ENCODE data around the gene ENO1.
"Not testable (repeated sequence)": the region's sequence is repeated elsewhere in the genome, so short reads cannot be mapped to it uniquely, and the experiment has no call there.

The ENO1 gene

GRCh38 chr1:8896775-8897174 is 18.3 kb upstream of the ENO1 start:
- not testable (repeated sequence) for DNase-seq (ENCODE audit: low spot score)

GRCh38 chr1:8892026-8892425 is 13.5 kb upstream of the ENO1 start:
- DNase-seq (ENCODE audit: low spot score) = no peak

- DNase-seq (ENCODE audit: low spot score) = no peak
Observed at GRCh38 chr1:8891401-8891800, 12.9 kb upstream of the ENO1 start.

GRCh38 chr1:8889925-8890785 is 11.7 kb upstream of the ENO1 start:
- DNase-seq (ENCODE audit: low spot score) = no peak

- DNase-seq (ENCODE audit: low spot score) = no peak
Observed at GRCh38 chr1:8889103-8889846, 10.8 kb upstream of the ENO1 start.

GRCh38 chr1:8886589-8886988 is 8.1 kb upstream of the ENO1 start:
- DNase-seq (ENCODE audit: low spot score) = no peak

GRCh38 chr1:8886031-8886524 is 7.6 kb upstream of the ENO1 start:
- not testable (repeated sequence) for DNase-seq (ENCODE audit: low spot score)

- DNase-seq (ENCODE audit: low spot score) = not testable (repeated sequence)
Observed at GRCh38 chr1:8884105-8884504, 5.6 kb upstream of the ENO1 start.

- DNase-seq (ENCODE audit: low spot score) = no peak
Observed at GRCh38 chr1:8883491-8883890, 5.0 kb upstream of the ENO1 start.

GRCh38 chr1:8879922-8880676 is 1.6 kb upstream of the ENO1 start:
- no peak for DNase-seq (ENCODE audit: low spot score)

GRCh38 chr1:8879464-8879921 is 1.0 kb upstream of the ENO1 start:
- DNase-seq (ENCODE audit: low spot score) = no peak

GRCh38 chr1:8878698-8879463 is 395 bp upstream of the ENO1 start:
- DNase-seq (ENCODE audit: low spot score) = peak; percentile 100

GRCh38 chr1:8876087-8876486 is 2.4 kb downstream of the ENO1 start:
- no peak for DNase-seq (ENCODE audit: low spot score)

GRCh38 chr1:8875216-8875861 is 3.1 kb downstream of the ENO1 start:
- DNase-seq (ENCODE audit: low spot score) = no peak

- DNase-seq (ENCODE audit: low spot score) = no peak
Observed at GRCh38 chr1:8874230-8875201, 4.0 kb downstream of the ENO1 start.

- no peak for DNase-seq (ENCODE audit: low spot score)
Observed at GRCh38 chr1:8873506-8874229, 4.8 kb downstream of the ENO1 start.

GRCh38 chr1:8873001-8873400 is 5.5 kb downstream of the ENO1 start:
- DNase-seq (ENCODE audit: low spot score) = no peak

GRCh38 chr1:8871965-8872399 is 6.5 kb downstream of the ENO1 start:
- DNase-seq (ENCODE audit: low spot score) = no peak

GRCh38 chr1:8871539-8871935 is 6.9 kb downstream of the ENO1 start:
- no peak for DNase-seq (ENCODE audit: low spot score)
